Activated naive CD4-positive, alpha-beta T cell treated with Interleukin-2 at 50 U/mL for 16 hours (primary cell): ENCODE data around the gene MUC5B.

ENCODE experiments used
- DNase-seq: peaks from one replicate; pipeline ENCODE4 v3.0.0-alpha.2; 2020

The MUC5B gene

DNA sequence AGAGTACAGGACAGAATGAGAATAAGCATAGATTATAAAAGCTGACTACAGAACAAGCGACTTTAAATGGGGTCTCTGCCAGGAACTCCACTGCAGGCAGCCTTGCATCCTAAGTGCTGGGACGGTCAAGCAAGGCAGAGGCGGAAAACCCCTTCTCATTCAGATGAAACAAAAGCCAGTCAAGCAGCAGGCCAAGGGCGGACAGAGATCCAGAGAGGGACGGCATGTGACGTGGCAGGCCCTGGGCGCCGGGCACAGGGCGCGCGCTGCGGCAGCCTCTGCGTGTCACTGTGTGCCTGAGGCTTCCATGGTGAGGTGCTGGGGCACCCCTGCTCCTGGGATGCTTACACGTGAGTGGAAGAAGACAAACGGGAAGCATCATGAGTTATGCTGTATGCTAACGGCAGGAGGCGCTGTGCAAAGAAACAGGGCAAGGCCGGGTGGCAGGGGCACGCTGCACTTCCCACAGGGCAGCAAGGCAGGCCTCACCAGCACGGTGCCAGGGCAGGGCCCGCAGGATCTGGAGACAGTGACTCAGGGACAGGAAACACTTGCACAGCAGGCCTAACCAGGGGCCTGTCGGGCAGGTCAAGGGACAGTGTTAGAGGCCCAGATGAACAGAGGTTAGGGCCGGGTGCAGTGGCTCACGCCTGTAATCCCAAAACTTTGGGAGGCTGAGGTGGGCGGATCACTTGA lies 80.4 kb downstream of the MUC5B start:
- no peak for DNase-seq

DNA sequence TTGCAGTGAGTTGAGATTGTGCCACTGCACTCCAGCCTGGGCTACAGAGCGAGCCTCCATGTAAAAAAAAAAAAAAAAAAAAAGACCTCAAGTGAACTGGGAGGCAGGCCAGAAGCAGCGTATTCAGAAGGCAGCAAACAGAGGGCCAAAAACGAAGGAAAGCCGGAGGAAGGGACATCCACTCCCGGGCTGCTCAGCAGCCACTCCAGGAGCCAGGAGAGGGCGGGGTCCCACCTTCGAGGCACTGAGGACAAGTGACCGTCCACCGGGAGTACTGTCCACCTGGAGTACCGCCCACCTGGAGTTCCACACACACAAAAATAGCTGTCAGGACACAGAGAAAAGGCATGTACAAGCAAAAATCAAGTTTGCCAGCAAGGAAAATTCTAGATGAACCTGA lies 81.1 kb downstream of the MUC5B start:
- DNase-seq, result no peak

DNA sequence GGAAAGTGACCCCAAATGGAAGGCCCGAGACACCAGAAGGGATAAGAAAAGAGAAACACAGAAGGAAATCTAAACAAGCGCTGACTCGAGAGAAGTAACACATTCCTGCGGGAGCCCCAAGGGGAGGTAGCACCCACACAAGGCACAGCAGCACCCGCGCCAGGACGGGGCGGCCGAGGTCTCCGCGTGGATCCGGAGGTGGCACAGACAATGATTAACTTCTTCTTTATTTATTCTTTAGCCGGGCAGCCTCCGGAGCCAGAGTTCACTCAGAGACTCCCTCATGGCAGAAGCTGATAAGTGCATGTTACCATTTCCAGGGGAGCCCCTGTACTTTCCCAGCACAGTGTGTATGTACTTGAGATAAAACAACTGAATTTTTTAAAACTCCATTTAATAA lies 81.5 kb downstream of the MUC5B start:
- DNase-seq, result no peak

DNA sequence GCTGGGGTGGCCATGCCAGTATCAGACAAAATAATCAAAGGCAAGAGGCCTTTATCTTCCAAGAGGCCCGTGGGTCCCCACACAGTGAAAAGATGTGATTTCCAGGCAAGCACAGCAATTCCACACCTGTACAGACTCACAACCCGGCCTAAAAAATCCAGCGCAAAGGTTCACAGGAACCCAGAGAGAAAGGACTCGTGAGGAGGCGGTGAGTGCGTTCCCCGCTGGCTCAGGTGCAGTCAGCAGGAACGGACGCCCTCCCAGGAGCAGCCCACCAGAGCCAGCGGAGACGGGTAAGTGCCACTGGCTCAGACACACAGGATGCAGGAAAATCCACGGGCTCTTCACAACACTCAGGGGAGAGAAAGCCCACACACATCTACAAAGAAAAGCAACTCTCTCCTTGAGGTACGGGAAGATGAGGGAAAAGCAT lies 82.2 kb downstream of the MUC5B start:
- no peak for DNase-seq

DNA sequence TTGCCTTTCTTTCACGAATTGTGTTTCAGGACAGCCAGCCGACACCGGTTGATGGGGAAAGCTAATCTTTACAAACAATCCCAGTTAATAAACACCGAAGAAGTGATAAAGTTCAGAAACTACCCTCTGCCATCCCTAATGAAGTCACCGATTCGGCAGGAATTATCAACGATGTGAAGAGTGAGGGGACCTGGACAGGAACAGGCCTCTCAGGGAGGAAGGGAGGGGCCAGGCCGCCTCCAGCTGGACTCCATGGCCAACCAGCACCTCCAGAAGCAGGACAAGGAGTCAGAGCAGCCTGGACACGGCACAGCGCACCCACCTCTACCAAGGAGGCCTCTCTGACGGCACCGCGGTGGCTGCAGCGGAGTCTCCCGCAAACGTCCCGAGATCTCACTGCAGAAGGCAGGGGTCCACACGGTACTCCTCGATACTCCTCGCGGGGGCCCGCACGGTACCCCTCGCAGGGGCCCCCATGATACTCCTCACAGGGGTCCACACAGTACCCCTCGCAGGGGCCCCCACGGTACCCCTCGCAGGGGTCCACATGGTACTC lies 82.7 kb downstream of the MUC5B start:
- DNase-seq, result no peak

DNA sequence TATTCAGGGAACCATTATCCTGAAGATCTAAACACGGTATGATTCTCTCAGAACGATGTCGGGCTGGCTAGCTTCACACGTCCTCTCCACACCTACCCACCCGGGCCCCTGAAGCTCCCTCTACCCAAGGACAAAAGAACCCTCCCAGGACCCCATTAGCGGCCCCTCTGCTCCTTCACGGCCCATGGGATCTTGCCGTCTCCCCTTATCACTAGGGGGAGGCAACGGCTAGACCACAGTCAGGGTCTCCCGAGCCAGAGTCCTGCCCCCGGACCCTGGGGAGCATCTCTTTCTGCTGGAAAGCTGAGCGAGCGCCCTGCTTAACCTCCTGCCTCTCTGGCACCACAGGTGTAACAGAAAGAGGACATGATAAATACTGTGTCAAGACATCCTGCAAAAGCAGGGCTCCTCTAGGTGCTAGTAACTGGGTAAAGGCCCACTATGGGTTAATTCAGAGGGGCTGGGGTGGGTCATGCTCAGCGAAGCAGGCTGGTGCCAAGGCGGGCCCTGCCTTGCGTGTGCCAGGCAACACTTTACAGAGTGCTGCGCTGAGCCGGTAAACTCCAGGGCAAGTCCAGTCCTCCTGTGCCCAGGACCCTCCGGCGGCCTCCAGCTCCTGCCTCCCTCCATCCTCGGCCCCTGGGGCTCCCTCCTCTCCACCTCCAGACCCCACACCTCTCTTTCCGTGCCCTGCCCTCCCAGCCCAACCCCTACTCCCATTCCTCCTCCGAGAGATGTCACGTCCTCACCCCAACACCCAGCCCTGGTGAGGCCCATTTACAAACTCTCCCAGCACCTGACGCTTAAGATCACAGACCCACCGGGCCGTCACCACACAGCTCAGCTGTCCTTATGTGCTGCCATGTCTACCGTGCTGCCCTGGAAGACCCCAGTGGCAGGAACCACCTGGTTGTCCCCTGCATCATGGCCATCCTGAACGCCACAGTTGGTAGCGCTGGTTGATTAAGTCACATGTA lies 83.6 kb downstream of the MUC5B start:
- no peak for DNase-seq

DNA sequence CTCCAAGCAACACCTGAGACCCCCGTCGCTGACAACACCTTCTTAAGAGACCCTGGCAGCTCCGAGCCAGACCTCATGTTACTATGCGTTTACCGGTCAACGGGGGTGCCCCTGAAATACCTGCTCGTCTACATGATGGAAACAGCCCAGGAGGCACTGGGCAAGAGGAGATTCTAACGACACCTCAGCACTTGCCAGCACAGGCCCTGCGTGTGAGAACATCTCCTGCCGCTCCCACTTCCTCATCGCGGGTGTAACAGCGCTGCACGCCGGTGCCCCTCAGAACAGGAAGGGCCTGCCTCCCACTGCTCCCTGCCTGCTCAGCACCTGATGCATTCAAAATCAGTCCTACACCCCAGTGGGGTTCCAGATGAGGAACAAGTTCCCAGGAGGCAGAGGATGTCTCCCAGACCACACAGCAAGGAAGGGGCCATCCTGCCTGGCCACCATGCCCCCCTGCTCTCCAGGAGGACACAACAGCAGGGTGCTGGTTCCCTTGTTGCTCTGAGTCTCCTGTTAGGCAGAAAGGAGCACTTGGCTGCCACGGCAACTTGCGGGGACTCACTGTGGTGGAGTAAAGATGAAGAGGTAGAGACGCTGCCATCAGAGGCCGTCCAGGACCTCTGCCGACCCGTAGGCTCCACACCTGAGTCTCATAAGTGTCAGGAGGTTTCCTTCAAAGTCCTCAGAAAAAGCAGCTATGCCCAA lies 84.5 kb downstream of the MUC5B start:
- DNase-seq, result no peak

DNA sequence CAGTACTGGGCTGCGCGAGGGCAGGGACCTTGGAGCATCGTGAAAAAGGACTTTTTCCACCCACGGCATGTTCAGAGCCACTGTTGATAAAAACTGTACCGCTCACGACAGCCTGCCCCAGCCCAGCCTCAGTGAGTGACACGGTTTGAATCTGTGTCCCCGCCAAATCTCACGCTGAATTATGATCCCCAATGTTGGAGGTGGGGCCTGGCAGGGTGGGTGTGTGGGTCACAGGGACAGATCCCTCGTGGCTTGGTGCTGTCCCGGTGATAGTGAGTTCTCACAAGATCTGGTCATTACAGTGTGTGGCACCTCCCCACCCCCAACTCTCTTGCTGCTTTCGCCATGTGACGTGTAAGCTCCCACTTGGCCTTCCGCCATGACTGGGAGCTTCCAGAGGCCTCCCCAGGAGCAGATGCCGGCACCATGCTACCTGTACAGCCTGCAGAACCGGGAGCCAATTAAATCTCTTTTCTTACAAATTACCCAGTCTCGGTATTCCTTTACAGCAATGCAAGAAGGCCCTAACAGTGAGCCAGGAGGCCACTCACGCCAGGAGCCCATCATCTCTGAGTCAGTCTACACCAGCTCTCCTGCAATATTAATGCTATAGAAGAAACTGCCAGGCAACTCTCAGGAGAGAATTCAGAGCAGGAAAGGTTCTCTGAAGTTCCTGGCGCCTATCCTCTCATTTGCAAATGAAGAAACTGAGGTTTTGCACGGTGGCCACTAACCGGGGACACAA lies 85.3 kb downstream of the MUC5B start:
- no peak for DNase-seq

DNA sequence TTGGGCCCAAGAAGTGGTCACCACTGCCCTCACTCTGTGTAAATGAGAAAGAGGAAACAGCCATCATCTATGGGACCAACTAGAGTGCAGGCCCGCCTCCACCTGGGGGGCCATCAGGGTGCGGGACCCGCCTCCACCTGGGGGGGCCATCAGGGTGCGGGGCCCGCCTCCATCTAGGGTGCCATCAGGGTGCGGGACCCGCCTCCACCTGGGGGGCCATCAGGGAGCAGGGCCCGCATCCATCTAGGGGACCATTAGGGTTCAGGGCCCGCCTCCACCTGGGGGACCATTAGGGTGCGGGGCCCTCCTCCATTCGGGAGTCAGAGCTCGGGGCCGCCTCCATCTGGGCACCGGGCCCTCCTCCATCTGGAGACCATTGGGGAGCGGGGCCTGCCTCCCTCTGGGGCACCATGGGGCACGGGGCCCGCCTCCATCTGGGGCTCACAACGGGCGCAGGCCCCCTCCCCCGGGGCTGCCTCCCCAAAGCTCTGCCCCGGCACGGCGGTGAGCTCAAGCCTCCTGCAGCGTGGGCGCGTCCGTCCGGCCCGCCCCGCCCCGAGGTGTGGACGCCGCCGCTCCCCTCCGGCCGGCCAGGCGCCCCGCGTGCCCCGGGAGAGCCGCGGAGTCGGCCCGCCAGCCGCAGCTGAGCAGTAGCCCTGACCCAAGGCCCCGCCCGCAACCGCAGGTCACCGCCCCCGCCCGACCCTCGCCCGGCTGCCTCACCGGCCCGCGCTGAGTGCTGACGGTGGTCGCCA lies 86.1 kb downstream of the MUC5B start:
- no peak for DNase-seq

DNA sequence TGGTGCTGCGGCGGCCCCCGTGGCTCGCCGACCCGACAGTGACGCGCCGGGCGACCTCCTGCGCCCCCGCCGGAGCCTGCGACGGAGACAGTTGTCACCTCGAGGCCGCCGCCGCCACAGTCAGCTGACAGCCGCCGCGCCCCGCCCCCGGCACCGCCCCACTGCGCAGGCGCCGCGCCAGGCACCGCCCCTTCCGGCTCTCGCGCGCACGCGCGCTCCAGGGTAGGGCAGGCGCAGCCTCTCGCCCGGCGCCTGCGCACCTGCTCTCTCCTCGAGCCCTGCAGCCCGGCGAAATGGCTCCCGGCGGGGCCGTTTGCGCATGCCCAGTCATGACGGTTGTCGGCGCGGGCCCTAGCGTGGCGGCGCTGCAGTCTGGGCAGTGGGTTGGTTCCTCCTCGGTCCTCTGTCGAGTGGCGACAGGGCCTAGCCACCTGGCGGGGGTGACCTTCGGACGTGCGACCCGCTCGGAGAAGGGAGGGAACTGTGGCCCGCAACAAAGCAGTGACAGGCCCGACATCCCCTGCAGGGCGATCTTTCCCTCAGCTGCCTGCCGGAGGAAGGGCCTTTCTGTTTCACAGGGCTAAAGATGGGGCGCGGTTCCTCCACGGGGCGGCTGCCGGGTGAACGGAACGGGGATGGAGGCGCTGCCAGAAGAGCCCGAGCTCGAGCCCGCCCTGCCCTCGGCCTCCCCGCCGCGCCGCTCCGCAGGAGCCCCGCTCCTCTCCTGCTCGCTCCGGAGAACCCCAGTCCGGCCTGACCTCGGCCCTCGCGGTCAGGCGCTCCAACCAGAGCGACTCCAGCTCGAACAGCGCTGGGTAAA lies 86.8 kb downstream of the MUC5B start, which contains the start of gene TOLLIP:
TOLLIP (minus strand) TSS at position 135 of the 820 bp plus-strand sequence; CDS start at position 1, 134 bp downstream.
- peak; percentile 97 for DNase-seq

DNA sequence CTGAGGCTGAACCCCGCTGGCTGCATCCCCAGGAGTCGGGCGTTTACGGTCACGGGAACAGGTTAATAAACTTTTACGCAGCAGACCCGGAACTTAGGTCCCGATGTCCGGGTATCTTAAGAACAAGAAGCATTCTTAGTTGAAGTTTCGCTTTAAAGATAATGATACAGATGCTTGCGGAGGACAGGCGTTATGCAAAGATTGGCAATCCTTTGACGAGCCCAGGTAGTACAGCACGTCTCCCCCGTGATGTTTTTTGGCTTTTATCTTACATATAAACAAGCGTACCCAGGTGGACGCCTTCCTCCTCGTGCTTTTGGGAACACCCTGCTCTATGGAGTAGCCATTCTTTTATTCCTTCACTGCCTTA lies 87.4 kb downstream of the MUC5B start:
- no peak for DNase-seq

DNA sequence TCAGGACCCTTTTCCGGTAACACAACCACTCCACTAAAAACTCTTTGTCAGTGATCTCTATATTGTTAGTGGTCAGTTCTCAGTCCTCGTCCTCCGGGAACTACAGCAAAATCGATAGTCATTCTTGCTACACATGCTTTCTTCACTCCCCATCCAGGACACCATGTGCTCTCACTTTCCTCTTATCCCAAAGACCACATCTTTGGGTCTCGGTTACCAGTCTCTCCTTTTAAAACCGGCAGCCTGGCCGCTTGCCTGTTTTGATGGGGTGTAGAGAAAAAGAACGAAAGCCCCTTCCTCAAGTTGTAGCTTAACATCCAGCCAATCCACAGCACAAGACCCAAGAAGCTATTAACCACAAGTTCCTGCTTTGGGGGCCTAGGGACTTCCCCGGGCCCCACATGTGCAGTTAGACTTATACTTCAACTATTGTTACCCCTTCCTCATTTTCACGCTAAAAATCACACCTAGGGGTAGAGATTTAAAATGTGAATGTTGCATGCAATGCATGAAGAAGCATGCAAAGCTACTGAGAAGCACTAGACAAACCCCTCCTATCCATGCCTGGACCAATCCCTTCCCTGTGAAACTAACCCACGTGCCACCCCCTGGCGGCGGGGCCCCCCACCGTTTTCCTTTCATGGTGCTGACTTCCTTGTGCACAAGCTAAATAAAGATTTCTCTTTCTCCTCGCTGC lies 88.1 kb downstream of the MUC5B start:
- peak; percentile 45 for DNase-seq
